ENCODE data around the gene DSCAM. TPM values are rescaled to one million over a fixed set of nuclear protein-coding genes. Genes with fewer than 3 reads are reported as not detected.

The DSCAM gene
- total and polyA plus RNA-seq, 4 donors, result 0.02 to 0.25 (median 0.09) TPM

DNA sequence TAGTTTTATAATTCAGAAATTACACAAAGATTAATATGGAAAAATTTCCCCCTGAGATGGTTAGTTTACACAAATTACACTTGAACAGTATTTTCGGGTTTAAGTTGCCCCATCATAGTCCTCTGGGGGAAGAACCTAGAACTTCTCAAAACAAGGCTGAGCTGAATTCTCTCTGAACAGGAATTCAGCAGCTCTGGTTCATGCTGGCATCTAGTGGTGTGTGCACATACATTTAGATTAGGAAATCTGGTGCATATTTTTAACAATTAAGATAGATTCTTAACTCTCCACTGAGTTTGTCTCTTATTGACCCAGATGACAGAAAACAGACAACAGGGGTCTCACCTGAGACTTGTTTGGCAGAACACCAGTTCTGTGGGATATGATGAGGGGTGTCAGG is 410.7 kb downstream of the DSCAM start:
- Histone ChIP-seq H3K9ac (ENCODE audit: insufficient read depth in 1 of 2, low read length in 2 of 2) (no peak overlapping the region), H3K36me3 (ENCODE audit: control insufficient read depth in 4 of 4, insufficient read depth in 4 of 4, low read length in 4 of 4) (no peaks in the 10 kb centered on the region), H3K27ac (ENCODE audit: low read depth in 1 of 2, low read length in 1 of 2) (no peak overlapping the region), H3K4me1 (ENCODE audit: control insufficient read depth in 5 of 5, insufficient read depth in 5 of 5, low read length in 5 of 5) (no peaks in the 10 kb centered on the region), H3K4me3 (no peak overlapping the region), H3K27me3 (ENCODE audit: control insufficient read depth in 3 of 3, insufficient read depth in 3 of 3, low read length in 2 of 3) (no peaks in the 10 kb centered on the region), H3K9me3 (ENCODE audit: control insufficient read depth in 4 of 4, insufficient read depth in 3 of 4, low read length in 3 of 4) (peaks cover 0 to 7% (median 2%) of the 10 kb centered on the region in 4 donors)
- no peak for ATAC-seq (ENCODE audit: insufficient read depth, low FRiP score)
- 73 to 85% methylated on average over 1 of the region's 1 CpG for WGBS, 2 donors
- DNase-seq, result peak in 1 of 3 donors; percentile 10
- TF ChIP-seq, protein P1, sequence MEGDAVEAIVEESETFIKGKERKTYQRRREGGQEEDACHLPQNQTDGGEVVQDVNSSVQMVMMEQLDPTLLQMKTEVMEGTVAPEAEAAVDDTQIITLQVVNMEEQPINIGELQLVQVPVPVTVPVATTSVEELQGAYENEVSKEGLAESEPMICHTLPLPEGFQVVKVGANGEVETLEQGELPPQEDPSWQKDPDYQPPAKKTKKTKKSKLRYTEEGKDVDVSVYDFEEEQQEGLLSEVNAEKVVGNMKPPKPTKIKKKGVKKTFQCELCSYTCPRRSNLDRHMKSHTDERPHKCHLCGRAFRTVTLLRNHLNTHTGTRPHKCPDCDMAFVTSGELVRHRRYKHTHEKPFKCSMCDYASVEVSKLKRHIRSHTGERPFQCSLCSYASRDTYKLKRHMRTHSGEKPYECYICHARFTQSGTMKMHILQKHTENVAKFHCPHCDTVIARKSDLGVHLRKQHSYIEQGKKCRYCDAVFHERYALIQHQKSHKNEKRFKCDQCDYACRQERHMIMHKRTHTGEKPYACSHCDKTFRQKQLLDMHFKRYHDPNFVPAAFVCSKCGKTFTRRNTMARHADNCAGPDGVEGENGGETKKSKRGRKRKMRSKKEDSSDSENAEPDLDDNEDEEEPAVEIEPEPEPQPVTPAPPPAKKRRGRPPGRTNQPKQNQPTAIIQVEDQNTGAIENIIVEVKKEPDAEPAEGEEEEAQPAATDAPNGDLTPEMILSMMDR (IDR thresholded peaks at IDR 0.05; ENCODE audit: control extremely low read depth, extremely low read depth), result no peak

DNA sequence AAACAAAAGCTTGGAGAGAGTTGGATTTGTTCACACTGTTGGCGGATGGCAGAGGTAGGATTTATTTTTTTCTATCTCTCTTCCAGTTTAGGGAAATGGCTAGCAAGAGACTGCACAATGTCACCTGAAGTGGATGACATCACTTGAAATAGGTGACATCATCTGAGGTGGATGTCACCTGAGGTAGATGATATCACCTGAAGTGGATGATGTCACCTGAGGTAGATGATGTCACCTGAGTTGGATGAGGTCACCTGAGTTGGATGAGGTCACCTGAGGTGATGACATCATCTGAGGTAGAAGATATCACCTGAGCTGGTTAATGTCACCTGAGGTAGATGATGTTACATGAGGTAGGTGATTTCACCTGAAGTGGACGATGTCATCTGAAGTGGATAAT is 413.4 kb downstream of the DSCAM start:
- no peak for DNase-seq
- Histone ChIP-seq H3K4me1 (ENCODE audit: control insufficient read depth in 5 of 5, insufficient read depth in 5 of 5, low read length in 5 of 5) (no peaks in the 10 kb centered on the region), H3K36me3 (ENCODE audit: control insufficient read depth in 4 of 4, insufficient read depth in 4 of 4, low read length in 4 of 4) (no peaks in the 10 kb centered on the region), H3K27ac (ENCODE audit: low read depth in 1 of 2, low read length in 1 of 2) (no peak overlapping the region), H3K4me3 (no peak overlapping the region), H3K27me3 (ENCODE audit: control insufficient read depth in 3 of 3, insufficient read depth in 3 of 3, low read length in 2 of 3) (no peaks in the 10 kb centered on the region), H3K9me3 (ENCODE audit: control insufficient read depth in 4 of 4, insufficient read depth in 3 of 4, low read length in 3 of 4) (peaks cover 0 to 2% (median 0%) of the 10 kb centered on the region in 4 donors), H3K9ac (ENCODE audit: insufficient read depth in 1 of 2, low read length in 2 of 2) (no peak overlapping the region)
- no peak for ATAC-seq (ENCODE audit: insufficient read depth, low FRiP score)
- WGBS, 2 donors, result 99% methylated on average over 2 of the region's 2 CpGs
- TF ChIP-seq, protein P1 (IDR thresholded peaks at IDR 0.05; ENCODE audit: control extremely low read depth, extremely low read depth), result no peak

DNA sequence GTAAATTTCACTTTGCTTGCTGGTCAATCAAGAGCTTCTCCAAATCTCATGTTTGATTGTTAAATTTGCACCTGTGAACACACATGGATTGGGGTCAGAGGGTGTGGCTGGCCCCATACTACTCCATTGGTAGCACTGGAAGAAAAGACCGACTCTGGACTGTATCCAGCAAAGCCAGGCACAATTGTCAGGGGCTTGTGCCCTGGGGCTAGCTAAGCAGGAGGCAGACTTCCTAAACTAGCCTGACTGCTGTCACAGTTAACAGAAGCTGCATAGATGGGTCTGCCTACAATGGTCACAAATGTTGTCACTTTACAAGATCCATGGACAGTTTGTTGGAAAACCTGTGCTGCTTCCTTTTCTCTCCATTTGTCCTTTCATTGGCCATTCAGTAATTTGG is 421.0 kb downstream of the DSCAM start:
- DNase-seq (no peak), ATAC-seq (ENCODE audit: insufficient read depth, low FRiP score) (no peak)
- TF ChIP-seq, protein P1 (IDR thresholded peaks at IDR 0.05; ENCODE audit: control extremely low read depth, extremely low read depth), result no peak
- Histone ChIP-seq H3K9me3 (ENCODE audit: control insufficient read depth in 4 of 4, insufficient read depth in 3 of 4, low read length in 3 of 4) (peaks cover 0 to 2% (median 0%) of the 10 kb centered on the region in 4 donors), H3K27me3 (ENCODE audit: control insufficient read depth in 3 of 3, insufficient read depth in 3 of 3, low read length in 2 of 3) (no peaks in the 10 kb centered on the region), H3K4me1 (ENCODE audit: control insufficient read depth in 5 of 5, insufficient read depth in 5 of 5, low read length in 5 of 5) (no peaks in the 10 kb centered on the region), H3K27ac (ENCODE audit: low read depth in 1 of 2, low read length in 1 of 2) (no peak overlapping the region), H3K4me3 (no peak overlapping the region), H3K36me3 (ENCODE audit: control insufficient read depth in 4 of 4, insufficient read depth in 4 of 4, low read length in 4 of 4) (no peaks in the 10 kb centered on the region), H3K9ac (ENCODE audit: insufficient read depth in 1 of 2, low read length in 2 of 2) (no peak overlapping the region)
- WGBS, 2 donors, result 77 to 92% methylated on average over 1 of the region's 1 CpG

All from lung (tissue), 12 donors.